Liver (tissue), 9 donors: Measurements from ENCODE around the gene LIPE. TPM values are rescaled to one million over a fixed set of nuclear protein-coding genes. Genes with fewer than 3 reads are reported as not detected.

ENCODE experiments used
- DNase-seq: peaks from one replicate; pipeline ENCODE4 v3.0.0-alpha.2; 2017; ENCODE audit warnings: low spot score
- H3K27ac ChIP-seq, 2 donors: one replicate each; pipeline ENCODE4 v1.7.0; 2013; ENCODE audit warnings: inconsistent platforms in 2 of 2, low read length in 2 of 2, control low read depth in 1 of 2, low read depth in 1 of 2, mild to moderate bottlenecking in 1 of 2
- H3K27me3 ChIP-seq, 4 donors: one replicate each; pipeline versions ENCODE4 v1.6.1 to v1.7.0; 2013; ENCODE audit warnings: low read length in 3 of 4, inconsistent platforms in 1 of 4, mild to moderate bottlenecking in 1 of 4, moderate library complexity in 1 of 4; ENCODE audit not compliant: control insufficient read depth in 4 of 4, insufficient read depth in 4 of 4
- H3K36me3 ChIP-seq, 4 donors: one replicate each; pipeline versions ENCODE4 v1.6.1 to v1.7.0; 2013; ENCODE audit warnings: low read length in 3 of 4, mild to moderate bottlenecking in 3 of 4, low read depth in 1 of 4, moderate library complexity in 1 of 4; ENCODE audit not compliant: control insufficient read depth in 4 of 4, insufficient read depth in 3 of 4
- H3K4me1 ChIP-seq, 4 donors: one replicate each; pipeline versions ENCODE4 v1.6.1 to v1.7.0; 2013; ENCODE audit warnings: low read length in 3 of 4, mild to moderate bottlenecking in 3 of 4, moderate library complexity in 1 of 4; ENCODE audit not compliant: control insufficient read depth in 4 of 4, insufficient read depth in 4 of 4
- H3K4me3 ChIP-seq, 3 donors: one replicate each; pipeline versions ENCODE4 v1.6.1 to v1.7.0; 2013; ENCODE audit warnings: low read length in 3 of 3, control low read depth in 1 of 3, low read depth in 1 of 3, mild to moderate bottlenecking in 1 of 3
- H3K9ac ChIP-seq, 2 donors: one replicate each; pipeline ENCODE4 v1.7.0; 2013; ENCODE audit warnings: low read length in 2 of 2, mild to moderate bottlenecking in 2 of 2, moderate library complexity in 2 of 2, control low read depth in 1 of 2, low read depth in 1 of 2
- H3K9me3 ChIP-seq, 4 donors: one replicate each; pipeline versions ENCODE4 v1.6.1 to v1.7.0; 2013; ENCODE audit warnings: low read length in 3 of 4; ENCODE audit not compliant: control insufficient read depth in 4 of 4
- EGR1 ChIP-seq, 2 donors: IDR thresholded peaks; 2 replicates each; pipeline ENCODE4 v1.6.1; 2016 to 2018; ENCODE audit warnings: antibody characterized with exemption in 2 of 2, low read depth in 2 of 2
- FOXA1 ChIP-seq: IDR thresholded peaks from 2 replicates; pipeline ENCODE4 v1.6.1; 2016; ENCODE audit warnings: antibody characterized with exemption
- FOXA2 ChIP-seq: IDR thresholded peaks from 2 replicates; pipeline ENCODE4 v1.6.1; 2016; ENCODE audit warnings: antibody characterized with exemption
- GABPA ChIP-seq, 2 donors: IDR thresholded peaks in 1 of 2; conservative IDR thresholded peaks in 1 of 2; 2 replicates each; pipeline ENCODE4 v1.6.1; 2016; ENCODE audit warnings: antibody characterized with exemption in 2 of 2, mild to moderate bottlenecking in 1 of 2, moderate library complexity in 1 of 2
- HNF4A ChIP-seq, 2 donors: conservative IDR thresholded peaks; 2 replicates each; pipeline ENCODE4 v1.6.1; 2016; ENCODE audit warnings: antibody characterized with exemption in 2 of 2, mild to moderate bottlenecking in 2 of 2
- HNF4G ChIP-seq: IDR thresholded peaks from 2 replicates; pipeline ENCODE4 v1.6.1; 2016; ENCODE audit warnings: antibody characterized with exemption
- JUND ChIP-seq, 2 donors: IDR thresholded peaks; 2 replicates each; pipeline ENCODE4 v1.6.1; 2016; ENCODE audit warnings: antibody characterized with exemption in 2 of 2
- NR2F2 ChIP-seq: IDR thresholded peaks from 2 replicates; pipeline ENCODE4 v1.6.1; 2016; ENCODE audit warnings: antibody characterized with exemption
- RAD21 ChIP-seq, 2 donors: IDR thresholded peaks; 2 replicates each; pipeline ENCODE4 v1.6.1; 2016; ENCODE audit warnings: antibody characterized with exemption in 2 of 2, mild to moderate bottlenecking in 2 of 2
- RXRA ChIP-seq, 2 donors: IDR thresholded peaks; 2 replicates each; pipeline ENCODE4 v1.6.1; 2017 to 2018; ENCODE audit warnings: antibody characterized with exemption in 2 of 2, mild to moderate bottlenecking in 1 of 2
- SP1 ChIP-seq: IDR thresholded peaks from 2 replicates; pipeline ENCODE4 v1.6.1; 2018; ENCODE audit warnings: antibody characterized with exemption, mild to moderate bottlenecking
- TAF1 ChIP-seq: conservative IDR thresholded peaks from 2 replicates; pipeline ENCODE4 v1.6.1; 2016; ENCODE audit warnings: antibody characterized with exemption, mild to moderate bottlenecking
- YY1 ChIP-seq: IDR thresholded peaks from 2 replicates; pipeline ENCODE4 v1.6.1; 2016; ENCODE audit warnings: antibody characterized with exemption, mild to moderate bottlenecking
- WGBS: extraction: QIAGEN DNeasy Blood & Tissue Kit; methylation state at CpG from one replicate; pipeline ENCODE4 v1.1.7; 2013; 5-methylcytosine and 5-hydroxymethylcytosine counted together
- polyA plus RNA-seq, 2 donors: library from polyadenylated mRNA; stranded (reverse) in 1 of 2; unstranded in 1 of 2; fragments of 200-250 nt in 1 of 2; fragments of >200 nt in 1 of 2; fragmentation: Nextera tagmentation in 1 of 2; extraction: Ambion mirVana in 1 of 2; gene quantifications; one replicate each; pipeline versions ENCODE4 v1.2.1 to v1.2.3, GENCODE V29; 2013 to 2015
- total RNA-seq, 2 donors: library from RNA; depleted of rRNA; stranded (reverse); fragments of >200 nt; gene quantifications; one replicate each; pipeline ENCODE4 v1.2.3, GENCODE V29; 2014
- TF ChIP-seq, protein P1 (sequence below): IDR thresholded peaks from 2 replicates; pipeline ENCODE4 v1.6.1; 2016; ENCODE audit warnings: antibody characterized with exemption
- TF ChIP-seq, protein P2 (sequence below): IDR thresholded peaks from 2 replicates; pipeline ENCODE4 v1.6.1; 2016; ENCODE audit warnings: antibody characterized with exemption
- TF ChIP-seq, protein P3 (sequence below): fragments of 150-350 bp; IDR thresholded peaks from 2 replicates; pipeline ENCODE4 v1.5.1; 2017; ENCODE audit warnings: improper control_type of control experiment, low read depth, low read length; ENCODE audit not compliant: missing input control
- TF ChIP-seq, protein P4 (sequence below): IDR thresholded peaks from 2 replicates; pipeline ENCODE4 v1.6.1; 2016; ENCODE audit warnings: antibody characterized with exemption, mild to moderate bottlenecking
- donor health status: healthy.
- donor health status: healthy.
- donor health status: healthy.
- donor health status: healthy.
- donor health status: healthy.

Gene LIPE
- total and polyA plus RNA-seq, 4 donors = 0.88 to 4.7 (median 1.5) TPM

DNA sequence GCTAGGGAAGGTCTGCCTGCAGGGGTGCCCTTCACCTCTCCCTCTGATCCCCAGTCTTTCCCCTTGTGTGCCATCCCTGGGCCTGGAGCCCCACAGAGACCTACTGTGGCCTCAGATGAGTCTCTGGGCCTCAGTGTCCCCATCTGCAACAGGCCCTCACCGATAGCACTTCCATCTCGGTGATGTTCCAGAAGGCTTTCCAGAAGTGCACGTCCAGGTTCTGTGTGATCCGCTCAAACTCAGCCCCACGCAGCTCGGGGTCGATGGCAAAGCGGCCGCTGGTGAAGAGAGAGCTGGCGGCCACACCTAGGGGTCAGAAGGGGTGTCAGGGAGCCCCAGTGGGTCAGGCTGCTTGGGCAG is 19.4 kb downstream of the LIPE start:
- H3K9ac ChIP-seq = no peak overlapping the region
- WGBS = 98% methylated on average over 10 of the region's 10 CpGs
- H3K36me3 ChIP-seq = no peaks in the 10 kb centered on the region
- DNase-seq = no peak
- H3K9me3 ChIP-seq = no peaks in the 10 kb centered on the region
- peaks cover 7 to 11% (median 9%) of the 10 kb centered on the region in 4 donors for H3K4me1 ChIP-seq
- no peak overlapping the region for H3K4me3 ChIP-seq
- no peak overlapping the region for H3K27ac ChIP-seq
- TF ChIP-seq FOXA2 (no peak), TAF1 (no peak), SP1 (no peak)
- TF ChIP-seq, protein P1, sequence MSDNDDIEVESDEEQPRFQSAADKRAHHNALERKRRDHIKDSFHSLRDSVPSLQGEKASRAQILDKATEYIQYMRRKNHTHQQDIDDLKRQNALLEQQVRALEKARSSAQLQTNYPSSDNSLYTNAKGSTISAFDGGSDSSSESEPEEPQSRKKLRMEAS = no peak
- H3K27me3 ChIP-seq = no peaks in the 10 kb centered on the region

DNA sequence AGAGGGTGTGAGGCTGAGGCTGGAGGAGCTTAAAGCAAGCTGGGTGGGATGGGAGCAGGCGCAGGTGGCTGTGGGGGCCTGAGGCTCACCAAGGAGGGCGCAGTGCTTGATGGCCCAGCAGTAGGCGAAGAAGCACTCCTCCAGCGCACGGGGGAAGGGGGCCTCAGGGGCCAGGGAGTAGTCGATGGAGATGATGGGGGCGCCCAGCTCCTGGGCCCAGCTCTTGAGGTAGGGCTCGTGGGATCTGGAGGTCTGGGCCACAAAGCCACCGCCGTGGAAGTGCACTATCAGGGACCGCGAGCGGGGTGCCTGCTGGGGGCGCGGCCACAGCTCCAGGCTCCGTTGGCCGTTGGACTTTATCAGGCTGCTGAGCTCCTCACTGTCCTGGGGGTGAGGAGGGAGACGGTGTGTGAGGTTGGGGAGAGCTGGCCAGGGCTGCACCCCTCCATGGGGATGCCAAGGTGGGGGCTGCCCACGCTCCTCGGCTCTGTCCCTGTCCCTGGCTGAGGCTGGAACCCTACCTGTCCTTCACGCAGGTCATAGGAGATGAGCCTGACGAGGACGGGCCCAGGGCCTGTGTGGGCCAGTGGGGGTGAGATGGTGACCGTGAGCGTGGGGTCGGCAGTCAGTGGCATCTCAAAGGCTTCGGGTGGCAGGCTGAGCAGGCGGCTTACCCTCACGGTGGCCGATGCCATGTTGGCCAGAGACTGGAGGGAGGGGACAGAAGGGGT is 19.9 kb downstream of the LIPE start:
- no peaks in the 10 kb centered on the region for H3K36me3 ChIP-seq
- no peaks in the 10 kb centered on the region for H3K9me3 ChIP-seq
- WGBS = 96% methylated on average over 30 of the region's 30 CpGs
- TF ChIP-seq HNF4G (no peak), GABPA (IDR thresholded peaks at IDR 0.05 in 1 of 2, conservative IDR thresholded peaks at IDR 0.05 in 1 of 2) (no peak), TAF1 (no peak), HNF4A (conservative IDR thresholded peaks at IDR 0.05) (no peak), RAD21 (IDR thresholded peaks at IDR 0.05) (no peak), NR2F2 (no peak), YY1 (no peak), EGR1 (IDR thresholded peaks at IDR 0.05; ENCODE audit: low read depth in 2 of 2) (no peak), JUND (IDR thresholded peaks at IDR 0.05) (no peak), FOXA1 (no peak), SP1 (no peak), FOXA2 (no peak), RXRA (IDR thresholded peaks at IDR 0.05) (no peak)
- TF ChIP-seq, protein P1 = no peak
- TF ChIP-seq, protein P2, sequence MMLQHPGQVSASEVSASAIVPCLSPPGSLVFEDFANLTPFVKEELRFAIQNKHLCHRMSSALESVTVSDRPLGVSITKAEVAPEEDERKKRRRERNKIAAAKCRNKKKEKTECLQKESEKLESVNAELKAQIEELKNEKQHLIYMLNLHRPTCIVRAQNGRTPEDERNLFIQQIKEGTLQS = no peak
- TF ChIP-seq, protein P3, sequence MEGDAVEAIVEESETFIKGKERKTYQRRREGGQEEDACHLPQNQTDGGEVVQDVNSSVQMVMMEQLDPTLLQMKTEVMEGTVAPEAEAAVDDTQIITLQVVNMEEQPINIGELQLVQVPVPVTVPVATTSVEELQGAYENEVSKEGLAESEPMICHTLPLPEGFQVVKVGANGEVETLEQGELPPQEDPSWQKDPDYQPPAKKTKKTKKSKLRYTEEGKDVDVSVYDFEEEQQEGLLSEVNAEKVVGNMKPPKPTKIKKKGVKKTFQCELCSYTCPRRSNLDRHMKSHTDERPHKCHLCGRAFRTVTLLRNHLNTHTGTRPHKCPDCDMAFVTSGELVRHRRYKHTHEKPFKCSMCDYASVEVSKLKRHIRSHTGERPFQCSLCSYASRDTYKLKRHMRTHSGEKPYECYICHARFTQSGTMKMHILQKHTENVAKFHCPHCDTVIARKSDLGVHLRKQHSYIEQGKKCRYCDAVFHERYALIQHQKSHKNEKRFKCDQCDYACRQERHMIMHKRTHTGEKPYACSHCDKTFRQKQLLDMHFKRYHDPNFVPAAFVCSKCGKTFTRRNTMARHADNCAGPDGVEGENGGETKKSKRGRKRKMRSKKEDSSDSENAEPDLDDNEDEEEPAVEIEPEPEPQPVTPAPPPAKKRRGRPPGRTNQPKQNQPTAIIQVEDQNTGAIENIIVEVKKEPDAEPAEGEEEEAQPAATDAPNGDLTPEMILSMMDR = no peak
- TF ChIP-seq, protein P4, sequence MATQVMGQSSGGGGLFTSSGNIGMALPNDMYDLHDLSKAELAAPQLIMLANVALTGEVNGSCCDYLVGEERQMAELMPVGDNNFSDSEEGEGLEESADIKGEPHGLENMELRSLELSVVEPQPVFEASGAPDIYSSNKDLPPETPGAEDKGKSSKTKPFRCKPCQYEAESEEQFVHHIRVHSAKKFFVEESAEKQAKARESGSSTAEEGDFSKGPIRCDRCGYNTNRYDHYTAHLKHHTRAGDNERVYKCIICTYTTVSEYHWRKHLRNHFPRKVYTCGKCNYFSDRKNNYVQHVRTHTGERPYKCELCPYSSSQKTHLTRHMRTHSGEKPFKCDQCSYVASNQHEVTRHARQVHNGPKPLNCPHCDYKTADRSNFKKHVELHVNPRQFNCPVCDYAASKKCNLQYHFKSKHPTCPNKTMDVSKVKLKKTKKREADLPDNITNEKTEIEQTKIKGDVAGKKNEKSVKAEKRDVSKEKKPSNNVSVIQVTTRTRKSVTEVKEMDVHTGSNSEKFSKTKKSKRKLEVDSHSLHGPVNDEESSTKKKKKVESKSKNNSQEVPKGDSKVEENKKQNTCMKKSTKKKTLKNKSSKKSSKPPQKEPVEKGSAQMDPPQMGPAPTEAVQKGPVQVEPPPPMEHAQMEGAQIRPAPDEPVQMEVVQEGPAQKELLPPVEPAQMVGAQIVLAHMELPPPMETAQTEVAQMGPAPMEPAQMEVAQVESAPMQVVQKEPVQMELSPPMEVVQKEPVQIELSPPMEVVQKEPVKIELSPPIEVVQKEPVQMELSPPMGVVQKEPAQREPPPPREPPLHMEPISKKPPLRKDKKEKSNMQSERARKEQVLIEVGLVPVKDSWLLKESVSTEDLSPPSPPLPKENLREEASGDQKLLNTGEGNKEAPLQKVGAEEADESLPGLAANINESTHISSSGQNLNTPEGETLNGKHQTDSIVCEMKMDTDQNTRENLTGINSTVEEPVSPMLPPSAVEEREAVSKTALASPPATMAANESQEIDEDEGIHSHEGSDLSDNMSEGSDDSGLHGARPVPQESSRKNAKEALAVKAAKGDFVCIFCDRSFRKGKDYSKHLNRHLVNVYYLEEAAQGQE = no peak
- H3K27ac ChIP-seq = no peak overlapping the region
- H3K9ac ChIP-seq = no peak overlapping the region
- H3K4me3 ChIP-seq = no peak overlapping the region
- DNase-seq = no peak
- peaks cover 7 to 11% (median 9%) of the 10 kb centered on the region in 4 donors for H3K4me1 ChIP-seq
- no peaks in the 10 kb centered on the region for H3K27me3 ChIP-seq
